ENCODE data around the gene ABCA6.
"Not testable (repeated sequence)": the region's sequence is repeated elsewhere in the genome, so short reads cannot be mapped to it uniquely, and the experiment has no call there.

ABCA6 gene, protein sequence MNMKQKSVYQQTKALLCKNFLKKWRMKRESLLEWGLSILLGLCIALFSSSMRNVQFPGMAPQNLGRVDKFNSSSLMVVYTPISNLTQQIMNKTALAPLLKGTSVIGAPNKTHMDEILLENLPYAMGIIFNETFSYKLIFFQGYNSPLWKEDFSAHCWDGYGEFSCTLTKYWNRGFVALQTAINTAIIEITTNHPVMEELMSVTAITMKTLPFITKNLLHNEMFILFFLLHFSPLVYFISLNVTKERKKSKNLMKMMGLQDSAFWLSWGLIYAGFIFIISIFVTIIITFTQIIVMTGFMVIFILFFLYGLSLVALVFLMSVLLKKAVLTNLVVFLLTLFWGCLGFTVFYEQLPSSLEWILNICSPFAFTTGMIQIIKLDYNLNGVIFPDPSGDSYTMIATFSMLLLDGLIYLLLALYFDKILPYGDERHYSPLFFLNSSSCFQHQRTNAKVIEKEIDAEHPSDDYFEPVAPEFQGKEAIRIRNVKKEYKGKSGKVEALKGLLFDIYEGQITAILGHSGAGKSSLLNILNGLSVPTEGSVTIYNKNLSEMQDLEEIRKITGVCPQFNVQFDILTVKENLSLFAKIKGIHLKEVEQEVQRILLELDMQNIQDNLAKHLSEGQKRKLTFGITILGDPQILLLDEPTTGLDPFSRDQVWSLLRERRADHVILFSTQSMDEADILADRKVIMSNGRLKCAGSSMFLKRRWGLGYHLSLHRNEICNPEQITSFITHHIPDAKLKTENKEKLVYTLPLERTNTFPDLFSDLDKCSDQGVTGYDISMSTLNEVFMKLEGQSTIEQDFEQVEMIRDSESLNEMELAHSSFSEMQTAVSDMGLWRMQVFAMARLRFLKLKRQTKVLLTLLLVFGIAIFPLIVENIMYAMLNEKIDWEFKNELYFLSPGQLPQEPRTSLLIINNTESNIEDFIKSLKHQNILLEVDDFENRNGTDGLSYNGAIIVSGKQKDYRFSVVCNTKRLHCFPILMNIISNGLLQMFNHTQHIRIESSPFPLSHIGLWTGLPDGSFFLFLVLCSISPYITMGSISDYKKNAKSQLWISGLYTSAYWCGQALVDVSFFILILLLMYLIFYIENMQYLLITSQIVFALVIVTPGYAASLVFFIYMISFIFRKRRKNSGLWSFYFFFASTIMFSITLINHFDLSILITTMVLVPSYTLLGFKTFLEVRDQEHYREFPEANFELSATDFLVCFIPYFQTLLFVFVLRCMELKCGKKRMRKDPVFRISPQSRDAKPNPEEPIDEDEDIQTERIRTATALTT (N-terminal part only)

DNA sequence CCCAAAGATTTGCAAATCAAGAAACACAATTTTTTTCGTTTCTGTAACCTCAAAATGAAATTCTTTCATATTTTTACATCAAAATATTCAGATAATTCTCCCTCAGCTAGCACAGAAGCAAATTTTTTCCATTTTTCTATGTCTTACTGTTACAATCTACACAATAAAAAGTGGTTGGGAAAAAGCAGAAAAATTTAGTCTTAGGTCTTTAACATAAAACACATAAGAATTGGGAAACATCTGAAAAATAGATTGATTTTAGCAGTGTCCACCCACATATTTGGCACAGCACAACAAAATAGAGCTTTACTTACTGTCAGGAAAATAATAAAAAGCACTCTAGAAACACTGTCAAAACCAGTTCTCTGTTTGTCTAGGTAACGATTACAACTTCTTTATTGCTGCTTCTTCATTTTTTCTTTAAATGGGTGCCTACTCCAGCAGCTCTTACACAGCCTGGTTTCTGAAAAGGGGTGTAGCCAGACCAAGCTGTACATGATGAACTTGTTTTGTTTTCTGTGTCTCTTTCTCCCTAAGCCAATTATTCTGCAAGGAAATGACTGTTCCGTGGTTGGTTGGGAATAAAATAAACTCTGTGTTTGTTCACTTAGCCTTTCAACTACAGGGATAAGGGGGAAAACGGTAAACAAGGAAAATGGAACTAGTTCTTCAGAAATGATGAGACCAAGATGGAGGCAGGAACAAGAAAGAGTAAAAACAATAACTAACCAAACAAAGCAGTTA, at the start of gene ABCA6:
TSS of gene ABCA6 (minus strand) at position 465 of the 744 bp plus-strand sequence. CDS start 1,192 bp downstream, outside the sequence.
- H3K9me3 Mint-ChIP-seq = no peaks in the 10 kb centered on the region
- H3K27me3 Mint-ChIP-seq = peaks cover 30% of the 10 kb centered on the region
- no peak within 1 kb of the TSS for H3K4me3 Mint-ChIP-seq
- no peak within 1 kb of the TSS for H3K27ac Mint-ChIP-seq (ENCODE audit: low read depth)
- H3K36me3 Mint-ChIP-seq (ENCODE audit: insufficient read depth) = no peaks in the 10 kb centered on the region
- no peak for DNase-seq (ENCODE audit: low spot score in 2 of 2)
- H3K4me1 Mint-ChIP-seq = no peaks in the 10 kb centered on the region
- no peak for ATAC-seq (replicated peaks; ENCODE audit: extremely low read depth, poor library complexity, severe bottlenecking)

DNA sequence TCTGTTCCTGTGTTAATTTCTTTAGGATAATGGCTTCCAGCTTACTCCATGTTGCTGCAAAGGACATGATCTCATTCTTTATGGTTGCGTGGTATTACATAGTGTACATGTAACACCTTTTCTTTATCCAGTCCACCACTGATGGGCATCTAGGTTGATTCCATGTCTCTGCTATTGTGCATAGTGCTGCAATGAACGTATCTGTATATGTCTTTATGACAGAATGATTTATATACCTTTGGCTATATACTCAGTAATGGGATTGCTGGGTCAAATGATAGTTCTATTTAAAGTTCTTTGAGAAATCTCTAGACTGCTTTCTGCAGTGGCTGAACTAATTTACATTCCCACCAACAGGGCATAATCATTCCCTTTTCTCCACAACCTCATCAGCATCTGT, 47.1 kb upstream of the ABCA6 start:
- Mint-ChIP-seq H3K4me1 (no peaks in the 10 kb centered on the region), H3K27ac (ENCODE audit: low read depth) (no peak overlapping the region), H3K36me3 (ENCODE audit: insufficient read depth) (no peaks in the 10 kb centered on the region), H3K9me3 (no peaks in the 10 kb centered on the region), H3K27me3 (no peaks in the 10 kb centered on the region), H3K4me3 (no peak overlapping the region)
- no peak for ATAC-seq (replicated peaks; ENCODE audit: extremely low read depth, poor library complexity, severe bottlenecking)
- DNase-seq (ENCODE audit: low spot score in 2 of 2) = no peak

DNA sequence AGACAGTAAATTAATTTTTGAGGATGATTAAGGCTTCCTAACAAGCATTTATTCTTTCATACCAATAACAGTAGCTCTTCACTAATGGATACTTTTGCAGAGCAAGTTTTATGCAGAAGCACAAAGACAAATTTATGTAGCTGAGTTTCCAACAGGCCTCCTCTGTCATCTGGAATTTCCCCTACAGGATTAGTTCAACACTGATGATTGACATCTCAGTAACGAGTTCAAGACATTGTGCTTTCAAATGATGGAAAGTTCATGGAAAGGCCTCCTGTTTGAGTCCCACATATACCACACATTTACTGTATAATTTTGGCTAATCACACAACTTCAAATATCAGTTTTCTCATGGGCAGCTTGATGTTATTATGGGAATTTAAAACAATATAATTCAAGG, 46.4 kb upstream of the ABCA6 start:
- no peak for ATAC-seq (replicated peaks; ENCODE audit: extremely low read depth, poor library complexity, severe bottlenecking)

DNA sequence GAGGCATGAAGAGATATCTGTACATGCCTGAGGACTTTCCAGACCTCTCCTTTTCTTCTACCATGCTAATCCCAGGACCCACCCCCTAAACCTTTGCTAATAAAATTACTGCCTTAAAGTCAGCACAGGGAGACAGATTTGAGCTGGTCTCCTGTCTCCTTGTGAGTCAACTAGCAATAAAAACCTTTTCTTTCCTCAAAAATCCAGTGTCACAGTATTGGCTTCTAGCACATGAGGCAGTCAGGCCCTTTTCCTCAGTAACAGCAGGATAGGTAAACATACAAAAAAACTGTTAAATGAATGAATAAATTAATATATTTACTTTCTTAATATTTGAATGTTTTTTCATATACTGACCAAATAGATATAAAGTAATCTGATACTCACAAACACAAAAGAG, 45.6 kb upstream of the ABCA6 start:
- Mint-ChIP-seq H3K27ac (ENCODE audit: low read depth) (no peak overlapping the region), H3K27me3 (no peaks in the 10 kb centered on the region), H3K4me3 (no peak overlapping the region), H3K4me1 (no peaks in the 10 kb centered on the region), H3K36me3 (ENCODE audit: insufficient read depth) (no peaks in the 10 kb centered on the region), H3K9me3 (no peaks in the 10 kb centered on the region)
- no peak for DNase-seq (ENCODE audit: low spot score in 2 of 2)
- no peak for ATAC-seq (replicated peaks; ENCODE audit: extremely low read depth, poor library complexity, severe bottlenecking)

More for the DNA sequence above, 46.4 kb upstream of the ABCA6 start:
- Mint-ChIP-seq H3K27me3 (no peaks in the 10 kb centered on the region), H3K4me1 (no peaks in the 10 kb centered on the region), H3K36me3 (ENCODE audit: insufficient read depth) (no peaks in the 10 kb centered on the region), H3K4me3 (no peak overlapping the region), H3K27ac (ENCODE audit: low read depth) (no peak overlapping the region), H3K9me3 (no peaks in the 10 kb centered on the region)
- no peak for DNase-seq (ENCODE audit: low spot score in 2 of 2)

DNA sequence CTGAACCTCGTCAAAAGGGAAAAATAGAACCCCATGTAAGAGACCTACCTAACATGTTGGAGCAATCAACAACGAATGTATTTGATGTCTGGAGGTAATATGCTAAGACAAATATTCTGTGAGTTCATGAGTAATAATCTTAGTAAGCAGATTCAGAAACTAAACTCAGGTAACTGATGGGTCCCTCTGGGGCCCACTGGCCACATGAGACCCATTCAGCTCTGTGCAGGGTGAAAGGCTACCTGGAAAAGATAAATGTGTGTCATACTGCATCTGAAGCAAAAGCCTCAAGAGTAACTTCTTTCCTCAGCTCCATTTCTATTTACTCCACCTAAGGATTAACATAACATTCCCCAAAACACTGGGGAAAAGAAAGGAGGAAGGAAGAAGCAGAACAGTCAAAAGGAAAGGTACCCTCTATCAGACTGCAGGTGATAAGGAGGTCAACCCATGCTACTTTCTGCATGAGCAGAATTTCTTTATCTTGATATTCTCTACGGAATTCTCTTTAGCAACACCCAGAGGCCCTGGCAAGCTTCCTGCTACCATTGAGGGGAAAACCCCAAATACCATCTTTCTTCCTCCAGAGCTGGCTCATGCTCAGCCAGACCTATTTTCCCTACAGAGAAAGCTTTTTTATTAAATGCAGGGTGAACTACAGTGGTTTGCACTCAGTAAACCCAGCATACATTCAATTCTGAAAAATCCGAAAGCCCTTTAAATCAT, 37.7 kb upstream of the ABCA6 start:
- ATAC-seq (replicated peaks; ENCODE audit: extremely low read depth, poor library complexity, severe bottlenecking) (no peak), DNase-seq (ENCODE audit: low spot score in 2 of 2) (no peak)
- Mint-ChIP-seq H3K4me1 (no peaks in the 10 kb centered on the region), H3K27me3 (no peaks in the 10 kb centered on the region), H3K4me3 (no peak overlapping the region), H3K9me3 (no peaks in the 10 kb centered on the region), H3K36me3 (ENCODE audit: insufficient read depth) (peaks cover 2% of the 10 kb centered on the region), H3K27ac (ENCODE audit: low read depth) (no peak overlapping the region)

DNA sequence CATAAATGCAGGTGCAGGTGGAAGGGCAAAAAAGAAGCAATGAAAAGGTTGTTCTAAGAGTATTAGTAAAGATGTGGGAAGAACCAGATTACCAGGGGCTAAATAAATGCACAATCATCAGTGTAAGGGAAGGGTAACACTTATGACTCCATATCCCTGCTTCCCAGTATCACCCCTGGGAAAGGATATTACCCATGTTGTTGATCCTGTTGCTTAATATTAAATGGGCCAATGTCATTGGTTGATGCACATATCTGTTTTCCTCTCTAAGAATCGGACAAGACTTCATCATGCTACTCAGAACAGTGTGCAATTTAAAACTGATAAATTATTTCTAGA, 34.7 kb upstream of the ABCA6 start:
- ATAC-seq (replicated peaks; ENCODE audit: extremely low read depth, poor library complexity, severe bottlenecking) (no peak), DNase-seq (ENCODE audit: low spot score in 2 of 2) (no peak)
- H3K9me3 Mint-ChIP-seq = no peaks in the 10 kb centered on the region
- H3K27me3 Mint-ChIP-seq = no peaks in the 10 kb centered on the region
- no peak overlapping the region for H3K4me3 Mint-ChIP-seq
- H3K36me3 Mint-ChIP-seq (ENCODE audit: insufficient read depth) = peaks cover 2% of the 10 kb centered on the region
- no peak overlapping the region for H3K27ac Mint-ChIP-seq (ENCODE audit: low read depth)
- no peaks in the 10 kb centered on the region for H3K4me1 Mint-ChIP-seq

DNA sequence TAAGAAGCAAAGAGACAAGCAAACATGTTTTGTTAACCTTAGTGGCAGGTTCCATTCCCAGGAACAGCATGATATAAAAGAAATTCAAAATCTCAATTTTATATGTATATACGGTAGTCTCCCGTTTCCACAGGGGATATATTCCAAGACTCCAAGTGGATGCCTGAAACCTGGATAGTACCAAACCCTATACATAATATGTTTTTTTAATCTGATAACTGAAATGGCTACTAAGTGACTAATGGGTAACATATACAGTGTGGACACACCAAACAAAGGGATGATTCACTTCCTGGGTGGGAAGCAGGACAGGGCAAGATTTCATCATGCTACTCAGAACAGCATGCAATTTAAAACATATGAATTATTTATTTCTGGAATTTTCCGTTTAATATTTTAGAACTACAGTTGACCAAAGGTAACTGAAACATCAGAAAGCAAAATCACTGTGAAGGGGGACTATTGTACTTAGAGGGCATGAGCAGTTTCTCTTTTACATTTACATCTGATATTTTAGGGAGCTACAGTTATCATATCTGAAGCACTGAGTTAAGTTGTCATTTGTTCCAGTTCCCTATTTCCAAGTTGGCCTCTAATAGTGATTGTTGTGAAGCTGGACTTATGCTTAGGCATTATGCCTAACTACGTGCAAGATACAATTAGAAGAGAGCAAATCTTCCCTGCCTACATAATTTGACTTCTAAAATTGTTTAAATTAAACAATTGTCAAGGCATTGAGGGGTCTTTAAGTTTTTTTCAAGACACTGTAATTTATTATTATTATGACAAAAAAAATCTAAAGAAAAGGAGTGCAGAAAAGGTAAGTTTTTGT, 34.1 kb upstream of the ABCA6 start:
- H3K36me3 Mint-ChIP-seq (ENCODE audit: insufficient read depth) = peaks cover 2% of the 10 kb centered on the region
- H3K27ac Mint-ChIP-seq (ENCODE audit: low read depth) = no peak overlapping the region
- no peak overlapping the region for H3K4me3 Mint-ChIP-seq
- H3K27me3 Mint-ChIP-seq = no peaks in the 10 kb centered on the region
- no peaks in the 10 kb centered on the region for H3K4me1 Mint-ChIP-seq
- no peaks in the 10 kb centered on the region for H3K9me3 Mint-ChIP-seq
- ATAC-seq (replicated peaks; ENCODE audit: extremely low read depth, poor library complexity, severe bottlenecking) (no peak), DNase-seq (ENCODE audit: low spot score in 2 of 2) (no peak)

DNA sequence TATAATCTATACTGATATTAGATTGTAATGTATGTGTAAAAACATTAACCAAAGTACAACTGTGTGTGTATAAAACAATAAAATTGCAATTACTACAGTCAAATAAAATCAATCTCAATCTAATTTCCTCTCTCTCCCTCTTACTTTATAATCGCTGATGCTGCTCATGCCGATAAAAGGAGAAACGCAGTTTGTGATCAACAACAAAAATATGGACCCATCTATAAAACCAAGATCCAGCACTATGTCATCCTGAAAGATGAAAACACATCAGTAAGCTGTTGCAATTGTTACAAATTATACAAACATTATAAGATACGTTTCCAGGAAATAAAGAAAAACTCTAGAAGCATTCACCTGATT, 33.5 kb upstream of the ABCA6 start:
- H3K4me1 Mint-ChIP-seq = no peaks in the 10 kb centered on the region

DNA sequence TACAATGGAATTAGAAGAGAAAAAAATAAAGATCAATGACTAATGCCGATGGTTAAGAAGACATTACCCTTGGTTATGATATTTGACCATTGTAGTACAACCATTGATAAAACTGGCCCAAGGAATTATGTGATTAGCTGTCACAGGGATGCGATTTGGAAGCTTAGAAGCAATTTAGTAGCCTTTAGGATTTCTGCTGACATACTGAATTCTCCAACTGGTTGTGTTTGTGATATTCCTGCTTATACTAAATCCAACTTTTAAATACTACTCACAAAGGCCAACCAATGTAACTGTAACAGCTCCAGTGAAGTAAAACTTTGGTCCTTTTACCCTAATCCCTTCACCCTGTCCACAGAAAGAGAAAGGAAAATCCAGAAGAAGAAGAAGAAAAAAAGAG, 31.4 kb upstream of the ABCA6 start:
- Mint-ChIP-seq H3K9me3 (no peaks in the 10 kb centered on the region), H3K4me3 (no peak overlapping the region), H3K4me1 (no peaks in the 10 kb centered on the region), H3K27me3 (no peaks in the 10 kb centered on the region), H3K36me3 (ENCODE audit: insufficient read depth) (no peaks in the 10 kb centered on the region), H3K27ac (ENCODE audit: low read depth) (no peak overlapping the region)
- ATAC-seq (replicated peaks; ENCODE audit: extremely low read depth, poor library complexity, severe bottlenecking) (no peak), DNase-seq (ENCODE audit: low spot score in 2 of 2) (no peak)

More for the DNA sequence above, 33.5 kb upstream of the ABCA6 start:
- Mint-ChIP-seq H3K36me3 (ENCODE audit: insufficient read depth) (peaks cover 2% of the 10 kb centered on the region), H3K27ac (ENCODE audit: low read depth) (no peak overlapping the region), H3K4me3 (no peak overlapping the region), H3K9me3 (no peaks in the 10 kb centered on the region), H3K27me3 (no peaks in the 10 kb centered on the region)
- ATAC-seq (replicated peaks; ENCODE audit: extremely low read depth, poor library complexity, severe bottlenecking) (no peak), DNase-seq (ENCODE audit: low spot score in 2 of 2) (no peak)

DNA sequence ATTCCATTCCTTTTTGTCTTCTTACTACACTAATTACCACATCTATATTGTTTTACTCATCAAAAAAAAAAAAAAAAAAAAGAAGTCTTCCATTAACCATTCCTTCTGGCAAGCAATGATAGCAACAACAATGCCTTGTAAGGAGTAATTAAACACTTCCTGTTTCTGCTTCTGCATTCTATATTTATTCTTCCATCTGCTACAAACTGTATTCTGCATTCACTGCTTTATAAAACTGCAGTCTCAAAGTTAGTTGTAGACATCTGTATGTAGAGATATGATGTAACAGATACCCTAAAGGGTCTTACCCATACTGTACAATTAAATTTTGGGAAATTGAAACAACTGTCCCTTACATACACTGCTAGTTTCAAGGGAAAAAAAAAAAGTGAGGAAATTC, 28.7 kb upstream of the ABCA6 start:
- no peak for DNase-seq (ENCODE audit: low spot score in 2 of 2)
- Mint-ChIP-seq H3K36me3 (ENCODE audit: insufficient read depth) (no peaks in the 10 kb centered on the region), H3K4me1 (no peaks in the 10 kb centered on the region), H3K27ac (ENCODE audit: low read depth) (no peak overlapping the region), H3K27me3 (no peaks in the 10 kb centered on the region), H3K4me3 (no peak overlapping the region), H3K9me3 (no peaks in the 10 kb centered on the region)
- no peak for ATAC-seq (replicated peaks; ENCODE audit: extremely low read depth, poor library complexity, severe bottlenecking)

DNA sequence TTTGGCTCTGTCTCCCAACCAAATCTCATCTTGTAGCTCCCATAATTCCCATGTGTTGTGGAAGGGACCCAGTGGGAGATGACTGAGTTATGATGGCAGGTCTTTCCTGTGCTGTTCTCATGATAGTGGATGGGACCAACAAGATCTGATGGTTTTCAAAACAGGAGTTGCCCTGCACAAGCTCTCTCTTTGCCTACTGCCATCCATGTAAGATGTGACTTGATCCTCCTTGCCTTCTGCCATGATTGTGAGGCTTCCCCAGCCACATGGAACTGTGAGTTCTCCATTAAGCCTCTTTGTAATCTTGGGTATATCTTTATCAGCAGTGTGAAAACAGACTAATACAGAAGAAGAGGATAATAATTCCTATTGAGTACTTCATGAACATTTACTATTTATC, 26.9 kb upstream of the ABCA6 start:
- not testable (repeated sequence) for DNase-seq (ENCODE audit: low spot score in 2 of 2); H3K4me3 Mint-ChIP-seq; H3K36me3 Mint-ChIP-seq (ENCODE audit: insufficient read depth); H3K27ac Mint-ChIP-seq (ENCODE audit: low read depth); ATAC-seq (replicated peaks; ENCODE audit: extremely low read depth, poor library complexity, severe bottlenecking); H3K4me1 Mint-ChIP-seq; H3K9me3 Mint-ChIP-seq; H3K27me3 Mint-ChIP-seq
